Osteocyte (in vitro differentiated cells): ENCODE data around the gene SAPCD2. TPM values are rescaled to one million over a fixed set of nuclear protein-coding genes. Genes with fewer than 3 reads are reported as not detected.
A peak's percentile ranks its signal among the peaks of the same experiment; 100 is the strongest.

Experiments
- DNase-seq: peaks from one replicate; pipeline ENCODE4 v3.0.0; 2021; ENCODE audit warnings: mixed read lengths; ENCODE audit not compliant: unreplicated experiment; ENCODE audit errors: extremely low spot score
- H3K27ac Mint-ChIP-seq: one replicate; pipeline ENCODE4 v1.8.0; 2021; ENCODE audit warnings: mild to moderate bottlenecking, mixed read lengths; ENCODE audit not compliant: unreplicated experiment
- H3K27me3 Mint-ChIP-seq: one replicate; pipeline ENCODE4 v1.8.0; 2021; ENCODE audit warnings: mixed read lengths; ENCODE audit not compliant: unreplicated experiment
- H3K36me3 Mint-ChIP-seq: one replicate; pipeline ENCODE4 v1.8.0; 2021; ENCODE audit warnings: mixed read lengths; ENCODE audit not compliant: unreplicated experiment
- H3K4me1 Mint-ChIP-seq: one replicate; pipeline ENCODE4 v1.8.0; 2021; ENCODE audit warnings: mixed read lengths; ENCODE audit not compliant: unreplicated experiment
- H3K4me3 Mint-ChIP-seq: one replicate; pipeline ENCODE4 v1.8.0; 2021; ENCODE audit warnings: mild to moderate bottlenecking, moderate library complexity, mixed read lengths; ENCODE audit not compliant: unreplicated experiment
- H3K9me3 Mint-ChIP-seq: one replicate; pipeline ENCODE4 v1.8.0; 2021; ENCODE audit warnings: mixed read lengths; ENCODE audit not compliant: unreplicated experiment
- CTCF ChIP-seq: fragments of 200-600 bp; sonication (generic); IDR thresholded peaks from 2 replicates; pipeline ENCODE4 v1.5.0; 2021; ENCODE audit warnings: antibody characterized with exemption, mild to moderate bottlenecking, moderate library complexity
- total RNA-seq: library from RNA; stranded (reverse); gene quantifications from 2 replicates; pipeline ENCODE4 v1.2.1, GENCODE V29; 2021

The SAPCD2 gene
- total RNA-seq, 1 donor from 2014 or later = 3.1 TPM

- Mint-ChIP-seq H3K4me3 (no peak overlapping the region), H3K27ac (no peak overlapping the region), H3K4me1 (no peaks in the 10 kb centered on the region), H3K9me3 (no peaks in the 10 kb centered on the region), H3K36me3 (peaks cover 3% of the 10 kb centered on the region), H3K27me3 (no peaks in the 10 kb centered on the region)
- no peak for TF ChIP-seq CTCF
- no peak for DNase-seq
These were observed 31.4 kb downstream of the SAPCD2 start for GRCh38 chr9:137038916-137039315.

DNA sequence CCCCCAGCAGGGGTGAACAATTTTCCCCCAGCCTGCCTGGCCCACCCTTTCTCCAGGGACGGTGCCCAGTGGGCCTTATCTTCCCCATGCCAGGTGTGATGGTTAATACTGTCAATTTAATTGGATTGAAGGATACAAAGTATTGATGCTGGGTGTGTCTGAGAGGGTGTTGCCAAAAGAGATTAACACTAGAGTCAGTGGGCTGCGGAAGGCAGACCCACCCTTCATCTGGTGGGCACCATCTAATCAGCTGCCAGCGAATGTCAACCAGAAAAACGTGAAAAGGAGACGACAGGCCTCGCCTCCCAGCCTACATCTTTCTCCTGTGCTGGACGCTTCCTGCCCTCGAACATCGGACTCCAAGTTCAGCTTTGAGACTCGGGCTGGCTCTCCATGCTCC, 32.9 kb downstream of the SAPCD2 start:
- no peak for TF ChIP-seq CTCF
- Mint-ChIP-seq H3K4me1 (no peaks in the 10 kb centered on the region), H3K9me3 (no peaks in the 10 kb centered on the region), H3K27ac (no peak overlapping the region), H3K36me3 (peaks cover 3% of the 10 kb centered on the region), H3K27me3 (no peaks in the 10 kb centered on the region), H3K4me3 (no peak overlapping the region)
- DNase-seq = no peak

GRCh38 chr9:137037035-137037434, 33.3 kb downstream of the SAPCD2 start:
- Mint-ChIP-seq H3K27ac (no peak overlapping the region), H3K4me1 (no peaks in the 10 kb centered on the region), H3K4me3 (no peak overlapping the region), H3K36me3 (peaks cover 3% of the 10 kb centered on the region), H3K9me3 (no peaks in the 10 kb centered on the region), H3K27me3 (no peaks in the 10 kb centered on the region)
- DNase-seq = no peak
- no peak for TF ChIP-seq CTCF

DNA sequence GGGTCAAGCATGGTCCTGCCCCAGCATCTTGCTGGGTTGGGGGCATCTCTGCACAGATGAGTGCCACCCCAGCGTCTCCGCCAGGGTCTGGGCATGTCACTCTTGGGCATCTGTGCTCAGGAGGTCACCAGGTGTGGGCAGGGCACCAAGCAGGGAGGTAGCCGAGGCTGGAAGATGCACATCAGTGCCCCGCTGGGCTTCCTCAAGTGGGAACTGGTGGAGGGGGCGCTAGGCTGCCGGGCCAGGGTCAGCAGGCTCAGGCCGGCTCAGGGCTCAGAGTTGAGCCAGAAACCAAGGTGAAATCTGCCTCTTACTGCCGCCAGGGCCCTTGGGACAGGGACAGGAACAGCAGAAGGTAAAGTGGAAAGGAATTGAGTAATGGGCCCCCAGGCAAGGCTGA, 34.4 kb downstream of the SAPCD2 start:
- H3K27me3 Mint-ChIP-seq = no peaks in the 10 kb centered on the region
- H3K9me3 Mint-ChIP-seq = no peaks in the 10 kb centered on the region
- H3K4me3 Mint-ChIP-seq = no peak overlapping the region
- DNase-seq = no peak
- peaks cover 3% of the 10 kb centered on the region for H3K36me3 Mint-ChIP-seq
- no peaks in the 10 kb centered on the region for H3K4me1 Mint-ChIP-seq
- H3K27ac Mint-ChIP-seq = no peak overlapping the region
- TF ChIP-seq CTCF = no peak

- no peak overlapping the region for H3K27ac Mint-ChIP-seq
- peaks cover 3% of the 10 kb centered on the region for H3K36me3 Mint-ChIP-seq
These were observed 34.9 kb downstream of the SAPCD2 start for GRCh38 chr9:137035507-137035834.

More at GRCh38 chr9:137035507-137035834, 34.9 kb downstream of the SAPCD2 start:
- TF ChIP-seq CTCF = peak; percentile 28
- Mint-ChIP-seq H3K4me3 (no peak overlapping the region), H3K9me3 (no peaks in the 10 kb centered on the region), H3K27me3 (no peaks in the 10 kb centered on the region), H3K4me1 (no peaks in the 10 kb centered on the region)
- DNase-seq = no peak
